Central memory CD4-positive, alpha-beta T cell (primary cell): ENCODE measurements around the gene KANK4.

Experiments used
- DNase-seq: peaks from one replicate; pipeline ENCODE4 v3.0.0; 2022

KANK4 gene

DNA sequence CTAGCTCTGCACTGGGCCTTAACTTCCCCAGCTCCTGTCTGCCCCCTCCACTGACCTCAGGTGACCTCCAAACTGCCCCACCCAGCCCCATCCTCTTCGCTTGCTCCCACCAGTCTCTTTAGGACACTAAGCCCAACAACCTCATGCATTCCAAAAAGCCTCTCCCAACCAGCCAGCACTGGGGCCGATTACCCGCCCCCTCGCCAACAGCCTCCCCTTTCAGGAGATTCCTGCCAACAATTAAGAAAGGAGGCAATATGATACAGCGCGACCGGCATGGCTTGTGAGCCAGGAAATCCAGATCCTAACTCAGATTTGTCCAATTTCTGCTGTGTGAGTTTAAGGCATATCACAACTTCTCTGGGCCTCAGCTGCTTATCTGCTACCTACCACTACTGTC is 14.7 kb downstream of the KANK4 start:
- DNase-seq: no peak

GRCh38 chr1:62301726-62302390 is 17.4 kb downstream of the KANK4 start:
- DNase-seq: no peak

GRCh38 chr1:62299426-62300200 is 19.6 kb downstream of the KANK4 start:
- DNase-seq: no peak

- DNase-seq: no peak
Measured at GRCh38 chr1:62295921-62296491, 23.2 kb downstream of the KANK4 start.

GRCh38 chr1:62294261-62294660 is 25.0 kb downstream of the KANK4 start:
- DNase-seq: no peak

GRCh38 chr1:62288662-62289061 is 30.6 kb downstream of the KANK4 start:
- no peak for DNase-seq

GRCh38 chr1:62288224-62288623 is 31.0 kb downstream of the KANK4 start:
- no peak for DNase-seq

- DNase-seq: no peak
Measured at GRCh38 chr1:62286786-62287224, 32.4 kb downstream of the KANK4 start.

DNA sequence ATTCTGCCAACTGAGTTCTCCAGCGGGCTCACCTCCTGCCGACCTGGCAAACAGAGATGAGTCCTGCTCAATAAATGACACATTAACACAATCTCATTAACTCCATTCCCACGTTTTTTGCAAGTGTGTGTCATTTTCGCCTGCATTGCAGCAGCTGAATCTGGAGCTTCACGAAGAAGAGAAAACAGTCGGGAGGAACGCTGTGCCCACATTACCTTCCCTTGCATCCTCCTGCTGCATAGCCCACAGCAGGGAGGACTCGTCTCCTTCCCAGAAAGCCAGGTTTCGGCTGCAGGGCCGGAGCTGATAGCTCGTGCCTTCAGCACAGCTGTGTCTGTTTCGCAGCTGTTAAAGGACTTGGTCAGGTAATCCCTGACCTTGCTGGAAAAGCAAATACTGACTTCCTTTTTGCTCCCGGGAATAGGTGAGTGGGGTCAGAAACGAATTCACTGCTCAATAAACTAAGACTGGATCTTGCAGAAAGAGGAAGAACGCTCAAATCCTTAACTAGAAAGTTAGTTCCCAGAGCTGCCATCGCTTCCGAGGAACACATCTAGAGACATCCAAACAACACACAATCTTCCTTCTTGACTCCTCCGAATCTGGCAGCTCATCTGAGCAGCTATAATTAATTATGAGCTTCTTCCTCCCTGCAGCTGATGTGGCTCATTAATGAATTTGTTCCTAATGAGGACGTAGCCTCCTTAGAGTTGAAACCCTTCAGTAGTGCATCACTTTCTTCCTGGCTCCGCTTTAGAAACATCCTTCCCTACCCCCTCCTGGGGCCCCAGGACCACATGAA is 33.0 kb downstream of the KANK4 start:
- no peak for DNase-seq

DNA sequence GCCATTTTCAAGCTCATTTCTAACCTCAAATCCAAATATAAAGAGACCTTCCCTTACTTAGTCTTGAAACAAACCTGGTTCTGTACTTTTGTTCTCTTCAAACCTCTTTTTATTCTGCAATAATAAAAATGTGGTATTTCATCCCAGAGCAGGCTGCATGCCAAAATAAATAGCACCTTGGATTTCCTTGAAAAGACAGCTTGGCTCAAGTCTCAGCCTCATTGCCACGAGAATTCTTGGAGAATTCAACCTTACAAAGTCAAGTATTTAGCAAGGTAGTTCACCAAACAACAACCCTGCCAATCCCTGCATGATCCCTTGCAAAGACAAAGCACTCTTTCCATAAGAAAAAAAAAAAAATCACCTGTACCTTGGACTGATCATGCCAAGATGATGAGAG is 33.8 kb downstream of the KANK4 start:
- DNase-seq: no peak

GRCh38 chr1:62283986-62284385 is 35.2 kb downstream of the KANK4 start:
- no peak for DNase-seq

GRCh38 chr1:62282909-62283755 is 36.1 kb downstream of the KANK4 start:
- no peak for DNase-seq

DNA sequence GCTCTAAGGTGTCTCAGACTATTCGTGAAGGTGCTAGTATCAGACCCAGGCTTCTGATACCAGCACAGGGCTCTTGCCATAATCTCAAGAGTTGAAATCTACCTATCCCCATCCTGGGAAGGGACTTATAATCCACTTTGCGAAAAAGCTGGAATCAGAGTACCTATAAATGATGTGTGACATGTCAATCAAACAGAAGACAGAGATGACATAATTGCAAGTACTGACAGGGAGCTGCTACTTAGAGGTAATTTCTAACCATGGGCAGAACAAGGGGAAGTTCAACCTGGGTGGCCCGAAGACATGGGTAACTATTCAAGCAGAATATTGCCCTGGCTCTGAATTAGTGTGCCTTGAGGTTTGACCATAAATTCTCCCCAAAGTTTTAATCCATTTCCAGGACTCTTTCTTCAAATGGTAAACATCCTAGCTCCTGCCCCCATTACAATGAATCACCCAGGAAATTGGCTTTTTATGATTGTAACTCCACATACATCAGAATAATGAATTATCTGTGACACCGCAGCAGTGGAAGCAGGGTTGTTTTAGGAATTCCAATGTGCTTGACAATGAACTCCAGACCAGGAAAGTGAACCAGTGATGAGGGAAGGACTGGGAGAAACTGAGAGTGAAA is 37.2 kb downstream of the KANK4 start:
- no peak for DNase-seq

- no peak for DNase-seq
Measured at GRCh38 chr1:62280960-62281465, 38.2 kb downstream of the KANK4 start.

- no peak for DNase-seq
Measured at GRCh38 chr1:62280150-62280549, 39.1 kb downstream of the KANK4 start.

DNA sequence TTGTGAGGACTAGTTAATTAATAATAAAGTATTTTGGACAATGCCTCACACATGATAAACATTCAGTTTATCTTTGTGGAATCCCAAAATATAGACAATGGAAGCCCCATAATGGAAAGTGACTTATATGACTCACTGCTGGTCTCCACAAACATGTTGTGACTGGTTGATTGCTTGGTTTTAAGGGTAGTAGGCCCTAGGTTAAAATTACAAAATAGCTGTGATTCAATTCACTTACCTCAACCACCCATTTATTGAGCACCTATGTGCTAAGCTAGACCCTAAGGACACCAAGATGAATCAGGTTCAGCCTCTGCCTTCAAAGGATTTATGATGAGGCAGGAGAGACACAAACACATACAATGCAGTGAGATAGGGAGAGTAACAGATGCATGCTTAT is 42.4 kb downstream of the KANK4 start:
- no peak for DNase-seq

DNA sequence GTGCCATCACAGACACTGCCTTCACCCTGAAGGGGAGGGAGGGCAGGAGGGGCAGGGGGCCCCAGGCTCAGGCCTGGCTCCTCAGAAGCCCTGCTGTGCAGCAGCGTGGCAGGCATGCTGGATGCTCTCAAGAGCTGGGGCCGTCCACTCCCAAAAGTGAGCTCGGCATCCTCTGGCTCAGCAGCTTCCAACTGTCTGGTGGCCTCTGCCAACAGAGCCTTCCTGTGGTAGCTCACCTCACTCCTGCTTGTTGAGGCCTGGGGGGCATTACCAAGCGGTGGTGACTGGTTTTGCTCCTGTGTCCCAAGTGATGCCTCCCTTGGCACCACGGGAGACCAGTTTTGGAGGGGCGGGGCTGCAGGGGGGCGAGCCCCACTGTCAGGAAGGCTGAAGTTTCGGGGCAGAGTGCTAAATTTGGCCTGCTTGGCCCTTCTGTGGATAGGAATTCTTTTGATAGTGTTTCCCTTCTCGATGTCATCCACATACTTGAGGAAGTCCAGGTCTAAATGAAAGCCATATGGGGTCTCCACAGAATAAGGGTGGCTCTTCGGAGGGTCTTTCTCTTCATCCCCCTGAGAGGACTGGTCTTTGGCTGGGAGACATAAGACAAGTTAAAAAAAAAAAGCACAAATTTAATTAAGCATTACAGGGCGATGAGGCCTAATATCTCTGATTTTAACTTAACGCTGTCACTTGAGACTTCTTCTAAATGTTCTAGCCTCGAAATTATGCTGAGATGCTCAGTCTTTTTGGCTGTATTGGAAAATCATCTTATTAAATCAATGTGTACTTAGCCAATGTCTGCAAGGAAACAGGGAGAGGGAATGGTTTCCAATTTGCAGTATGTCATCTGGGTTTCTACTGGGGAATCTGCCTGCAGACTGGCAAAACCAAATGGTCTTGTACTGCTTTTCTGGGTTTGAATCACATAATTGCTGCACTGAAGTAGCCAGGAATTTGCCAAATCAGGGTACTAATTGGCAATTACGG is 44.4 kb downstream of the KANK4 start:
- no peak for DNase-seq

DNA sequence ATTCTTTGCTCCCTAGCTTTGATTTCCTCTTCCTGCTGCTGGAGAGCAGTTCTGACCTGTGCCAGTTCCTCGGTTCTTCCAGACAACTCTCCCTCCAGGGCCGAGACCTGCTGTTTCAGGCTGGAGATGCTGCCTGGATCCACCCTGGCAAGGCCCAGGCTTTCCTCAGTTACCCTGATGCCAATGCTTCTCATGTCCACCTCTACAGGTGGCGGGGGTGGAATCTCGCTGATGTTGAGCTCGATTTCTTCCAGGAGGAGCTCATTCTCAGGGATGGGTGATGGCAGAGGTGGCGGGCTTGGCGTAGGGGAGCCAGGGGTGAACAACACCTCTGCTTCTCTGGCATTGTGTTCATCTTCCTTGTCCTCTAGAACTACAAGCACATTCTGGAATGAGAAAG is 45.3 kb downstream of the KANK4 start:
- no peak for DNase-seq

DNA sequence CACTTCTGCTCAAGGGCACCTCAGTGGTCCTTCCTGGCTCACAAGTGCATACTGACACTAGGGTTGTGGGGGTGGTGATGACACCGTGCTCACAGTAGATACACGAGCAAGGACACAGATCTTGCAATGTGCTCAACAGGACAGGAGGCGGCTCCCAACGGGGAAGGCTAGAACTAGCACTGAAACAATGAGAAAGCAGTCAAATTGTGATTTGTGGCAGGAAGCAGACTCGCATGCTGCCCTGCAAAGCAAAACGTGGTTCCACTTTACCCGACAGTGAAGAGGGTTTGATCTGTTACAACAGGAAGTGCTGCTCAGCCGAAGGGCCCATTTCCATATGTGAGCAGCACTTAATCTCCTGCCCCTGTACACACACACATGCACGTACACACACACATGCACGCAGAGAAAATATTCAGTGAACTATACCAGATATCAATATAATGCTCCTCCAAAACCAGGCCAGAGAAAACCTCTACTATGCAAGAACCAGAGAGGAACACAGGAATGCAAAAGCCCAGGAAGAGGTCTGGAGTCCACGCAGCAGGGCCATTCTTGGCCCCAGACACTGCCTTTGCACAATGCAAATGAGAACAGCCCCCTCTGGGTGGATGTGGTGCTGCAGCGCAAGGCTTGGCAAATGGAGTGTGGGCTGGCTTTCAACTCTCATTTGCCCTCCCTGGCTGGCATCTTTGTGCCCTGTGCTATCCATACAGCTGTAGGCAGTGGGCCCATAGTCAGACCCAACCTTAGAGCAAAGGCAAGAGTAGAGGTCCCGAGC is 47.1 kb downstream of the KANK4 start:
- peak; percentile 49 for DNase-seq
